ENCODE data around the gene ARHGAP33. TPM values are rescaled to one million over a fixed set of nuclear protein-coding genes. Genes with fewer than 3 reads are reported as not detected.

Gene ARHGAP33
- total RNA-seq, 1 experiment from 2014 or later = 39.6 TPM

GRCh38 chr19:35750167-35750566 is 25.2 kb upstream of the ARHGAP33 start:
- TF ChIP-seq CTCF (conservative IDR thresholded peaks at IDR 0.05; ENCODE audit: low read depth, low read length) (no peak), EZH2 (IDR thresholded peaks at IDR 0.05; ENCODE audit: borderline replicate concordance, low read depth, low read length, poor library complexity, severe bottlenecking) (no peak)
- no TSS peak for BruUV-seq (replicated peaks)
- Histone ChIP-seq H3K27ac (ENCODE audit: low read depth, low read length, poor library complexity, severe bottlenecking) (no peak overlapping the region), H3K4me1 (ENCODE audit: insufficient read depth, low read length, poor library complexity, severe bottlenecking) (peaks cover 3% of the 10 kb centered on the region), H3K36me3 (ENCODE audit: insufficient read depth, low read length, poor library complexity, severe bottlenecking) (no peaks in the 10 kb centered on the region), H3K9me3 (ENCODE audit: low read depth, low read length, poor library complexity, severe bottlenecking) (no peaks in the 10 kb centered on the region), H3K4me3 (ENCODE audit: low read depth, low read length, poor library complexity, severe bottlenecking) (no peak overlapping the region), H3K27me3 (replicated peaks; ENCODE audit: insufficient read depth, low read depth, low read length, poor library complexity) (no peaks in the 10 kb centered on the region)
- POLR2A ChIA-PET (ENCODE audit: low non-redundant PET) = no interaction called here
- CTCF ChIA-PET = no interaction called here
- intact Hi-C loops (cut with micrococcal nuclease; ENCODE audit: unreplicated experiment) = no loop called here
- DNase-seq (ENCODE audit: low spot score) = no peak

- H3K36me3 ChIP-seq (ENCODE audit: insufficient read depth, low read length, poor library complexity, severe bottlenecking) = no peaks in the 10 kb centered on the region
These were observed 23.3 kb upstream of the ARHGAP33 start for GRCh38 chr19:35751839-35752745.

GRCh38 chr19:35752746-35753350 is 22.5 kb upstream of the ARHGAP33 start:
- Histone ChIP-seq H3K27ac (ENCODE audit: low read depth, low read length, poor library complexity, severe bottlenecking) (no peak overlapping the region), H3K36me3 (ENCODE audit: insufficient read depth, low read length, poor library complexity, severe bottlenecking) (no peaks in the 10 kb centered on the region), H3K27me3 (replicated peaks; ENCODE audit: insufficient read depth, low read depth, low read length, poor library complexity) (no peaks in the 10 kb centered on the region), H3K4me1 (ENCODE audit: insufficient read depth, low read length, poor library complexity, severe bottlenecking) (peaks cover 25% of the 10 kb centered on the region), H3K4me3 (ENCODE audit: low read depth, low read length, poor library complexity, severe bottlenecking) (no peak overlapping the region), H3K9me3 (ENCODE audit: low read depth, low read length, poor library complexity, severe bottlenecking) (no peaks in the 10 kb centered on the region)
- BruUV-seq (replicated peaks) = no TSS peak
- TF ChIP-seq EZH2 (IDR thresholded peaks at IDR 0.05; ENCODE audit: borderline replicate concordance, low read depth, low read length, poor library complexity, severe bottlenecking) (no peak), CTCF (conservative IDR thresholded peaks at IDR 0.05; ENCODE audit: low read depth, low read length) (no peak)
- DNase-seq (ENCODE audit: low spot score) = no peak
- intact Hi-C loops (cut with micrococcal nuclease; ENCODE audit: unreplicated experiment) = no loop called here
- POLR2A ChIA-PET (ENCODE audit: low non-redundant PET) = no interaction called here
- CTCF ChIA-PET = no interaction called here

More at GRCh38 chr19:35751839-35752745, 23.3 kb upstream of the ARHGAP33 start:
- BruUV-seq (replicated peaks) = no TSS peak
- Histone ChIP-seq H3K9me3 (ENCODE audit: low read depth, low read length, poor library complexity, severe bottlenecking) (no peaks in the 10 kb centered on the region), H3K4me3 (ENCODE audit: low read depth, low read length, poor library complexity, severe bottlenecking) (no peak overlapping the region), H3K4me1 (ENCODE audit: insufficient read depth, low read length, poor library complexity, severe bottlenecking) (peaks cover 21% of the 10 kb centered on the region), H3K27me3 (replicated peaks; ENCODE audit: insufficient read depth, low read depth, low read length, poor library complexity) (no peaks in the 10 kb centered on the region), H3K27ac (ENCODE audit: low read depth, low read length, poor library complexity, severe bottlenecking) (no peak overlapping the region)
- no peak for TF ChIP-seq EZH2 (IDR thresholded peaks at IDR 0.05; ENCODE audit: borderline replicate concordance, low read depth, low read length, poor library complexity, severe bottlenecking)
- CTCF ChIA-PET = no interaction called here
- POLR2A ChIA-PET (ENCODE audit: low non-redundant PET) = no interaction called here
- no peak for DNase-seq (ENCODE audit: low spot score)
- intact Hi-C loops (cut with micrococcal nuclease; ENCODE audit: unreplicated experiment) = no loop called here

Measured in A673 (cell line).